WI38 (cell line): ENCODE results near the gene USP24.

Experiments used
- H3K4me3 ChIP-seq: 2 replicates; pipeline ENCODE4 v1.5.1; 2011; ENCODE audit warnings: low read depth, mild to moderate bottlenecking, control low read depth, low read length
- TF ChIP-seq, protein P1 (sequence below): IDR thresholded peaks from 2 replicates; pipeline ENCODE4 v1.5.1; 2012; ENCODE audit warnings: low read depth, mild to moderate bottlenecking, control low read depth, low read length

The USP24 gene

GRCh38 chr1:55215194-55216021 lies at the start of gene USP24:
Gene USP24 (minus strand): TSS chr1:55215364. CDS start chr1:55215113, 251 bp downstream.
- TF ChIP-seq, protein P1, sequence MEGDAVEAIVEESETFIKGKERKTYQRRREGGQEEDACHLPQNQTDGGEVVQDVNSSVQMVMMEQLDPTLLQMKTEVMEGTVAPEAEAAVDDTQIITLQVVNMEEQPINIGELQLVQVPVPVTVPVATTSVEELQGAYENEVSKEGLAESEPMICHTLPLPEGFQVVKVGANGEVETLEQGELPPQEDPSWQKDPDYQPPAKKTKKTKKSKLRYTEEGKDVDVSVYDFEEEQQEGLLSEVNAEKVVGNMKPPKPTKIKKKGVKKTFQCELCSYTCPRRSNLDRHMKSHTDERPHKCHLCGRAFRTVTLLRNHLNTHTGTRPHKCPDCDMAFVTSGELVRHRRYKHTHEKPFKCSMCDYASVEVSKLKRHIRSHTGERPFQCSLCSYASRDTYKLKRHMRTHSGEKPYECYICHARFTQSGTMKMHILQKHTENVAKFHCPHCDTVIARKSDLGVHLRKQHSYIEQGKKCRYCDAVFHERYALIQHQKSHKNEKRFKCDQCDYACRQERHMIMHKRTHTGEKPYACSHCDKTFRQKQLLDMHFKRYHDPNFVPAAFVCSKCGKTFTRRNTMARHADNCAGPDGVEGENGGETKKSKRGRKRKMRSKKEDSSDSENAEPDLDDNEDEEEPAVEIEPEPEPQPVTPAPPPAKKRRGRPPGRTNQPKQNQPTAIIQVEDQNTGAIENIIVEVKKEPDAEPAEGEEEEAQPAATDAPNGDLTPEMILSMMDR = no peak

DNA sequence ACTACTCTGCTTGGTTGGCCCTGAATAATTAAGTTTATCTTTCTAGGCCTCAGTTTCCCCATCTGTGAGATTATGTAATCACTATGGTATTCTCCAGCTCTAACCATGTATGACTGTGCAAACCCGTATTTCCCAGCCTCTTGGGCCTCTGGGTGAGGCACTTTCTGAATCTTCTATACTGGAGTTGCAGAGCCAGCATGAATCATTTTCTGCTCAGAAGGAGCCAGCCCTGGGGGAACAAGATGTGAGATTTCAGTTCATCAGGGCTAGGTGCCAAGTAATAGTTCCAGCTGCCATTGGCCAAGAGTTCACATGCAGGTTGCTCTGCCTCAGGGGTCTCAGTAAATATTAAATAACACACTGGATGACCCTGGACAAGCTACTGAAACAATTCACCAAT lies 47.7 kb upstream of the USP24 start:
- no peak overlapping the region for H3K4me3 ChIP-seq

More at GRCh38 chr1:55215194-55216021, at the start of gene USP24:
- H3K4me3 ChIP-seq = peak within 1 kb of the TSS; percentile 90

GRCh38 chr1:55259911-55260609 lies 44.9 kb upstream of the USP24 start:
- TF ChIP-seq, protein P1 = no peak
- H3K4me3 ChIP-seq = no peak overlapping the region

More for the DNA sequence above, 47.7 kb upstream of the USP24 start:
- TF ChIP-seq, protein P1 = no peak

- TF ChIP-seq, protein P1 = no peak
- no peak overlapping the region for H3K4me3 ChIP-seq
Observed at GRCh38 chr1:55257958-55258357, 42.8 kb upstream of the USP24 start.

DNA sequence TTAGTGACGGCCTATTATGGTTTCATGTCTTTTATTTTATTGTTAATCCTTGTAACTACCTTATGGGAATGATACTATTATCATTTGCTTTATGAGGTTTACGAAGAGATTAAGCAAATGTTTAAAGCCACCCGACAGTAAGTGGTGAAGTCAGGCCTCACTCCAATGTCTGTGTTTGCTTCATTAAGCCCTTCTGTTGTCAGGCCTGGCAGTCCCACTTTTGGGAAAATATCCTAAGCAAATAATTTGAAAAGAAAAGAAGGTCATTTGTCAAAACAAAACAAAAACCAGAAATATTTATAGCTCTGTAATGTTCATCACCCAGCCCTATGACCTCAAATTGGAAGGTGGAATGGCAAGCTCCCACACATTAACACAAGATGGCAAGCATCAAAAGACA lies 40.7 kb upstream of the USP24 start:
- TF ChIP-seq, protein P1 = no peak
- H3K4me3 ChIP-seq = no peak overlapping the region

- TF ChIP-seq, protein P1 = no peak
- no peak overlapping the region for H3K4me3 ChIP-seq
Observed at GRCh38 chr1:55252942-55253589, 37.9 kb upstream of the USP24 start.
